Measurements from ENCODE around the gene PDGFA.

PDGFA gene

DNA sequence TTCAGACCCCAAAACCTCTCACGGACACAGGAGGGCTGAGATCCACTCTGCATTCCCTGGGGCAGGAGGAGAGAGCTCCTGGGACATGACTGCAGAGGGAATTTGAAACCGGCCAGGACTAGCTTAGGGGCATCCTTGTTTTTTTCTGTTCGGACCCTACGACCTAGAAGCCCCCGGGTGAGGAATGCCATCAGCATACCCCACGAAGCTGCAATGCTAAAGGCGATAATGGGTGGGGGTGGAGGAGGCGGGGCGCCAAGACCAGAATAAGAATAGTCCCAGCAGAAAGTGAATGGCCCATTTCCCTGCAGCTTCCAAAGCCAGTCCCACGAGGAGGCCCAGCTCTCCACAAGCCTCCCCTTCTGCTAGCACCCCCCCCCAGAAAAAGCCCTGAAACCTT lies 4.0 kb downstream of the PDGFA start:
- no peak for DNase-seq

DNA sequence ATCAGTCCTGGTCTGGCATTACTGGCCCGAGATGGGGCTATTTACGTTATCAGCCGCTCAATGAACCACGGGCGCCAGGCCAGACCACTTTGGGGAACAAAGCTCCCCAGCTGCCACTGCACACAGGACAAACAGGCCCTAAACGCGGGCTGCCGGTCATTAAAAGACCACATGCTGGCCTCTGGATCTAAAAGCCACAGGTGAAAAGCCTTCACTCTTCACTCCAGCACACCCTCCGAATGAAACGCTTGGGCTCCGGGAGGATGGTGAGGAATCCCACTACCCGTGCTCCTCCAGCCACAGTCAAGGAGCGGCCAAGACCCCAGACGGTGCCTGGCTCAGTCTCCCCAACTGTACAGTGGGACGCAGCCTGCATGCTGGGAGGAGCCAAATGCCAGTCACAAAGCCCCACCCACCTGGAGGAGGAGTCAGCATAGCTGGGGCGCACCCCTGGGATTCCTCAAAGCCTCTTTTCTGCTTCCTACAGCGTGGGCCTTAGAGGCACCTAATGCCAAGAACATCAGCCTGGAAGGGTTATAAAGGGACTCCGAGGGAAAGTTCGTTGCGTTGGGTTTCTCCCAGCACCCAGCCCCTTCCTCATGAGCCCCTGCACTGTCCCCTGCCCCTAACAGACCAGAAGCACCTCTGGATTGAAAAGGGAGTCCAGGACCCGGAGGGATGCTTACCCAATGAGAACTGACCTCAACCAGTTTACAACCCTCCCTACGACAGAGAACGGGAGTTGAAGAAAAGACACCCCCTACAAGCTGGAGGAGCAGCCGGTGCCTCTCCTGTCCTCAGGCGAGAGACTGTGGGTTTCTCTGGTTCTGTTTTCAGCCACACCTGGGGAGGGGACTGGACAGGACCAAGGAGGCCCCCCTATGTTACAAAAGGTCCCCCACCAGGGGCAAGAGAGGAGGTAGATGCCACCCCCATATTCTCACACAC lies 4.7 kb downstream of the PDGFA start:
- no peak for DNase-seq

DNA sequence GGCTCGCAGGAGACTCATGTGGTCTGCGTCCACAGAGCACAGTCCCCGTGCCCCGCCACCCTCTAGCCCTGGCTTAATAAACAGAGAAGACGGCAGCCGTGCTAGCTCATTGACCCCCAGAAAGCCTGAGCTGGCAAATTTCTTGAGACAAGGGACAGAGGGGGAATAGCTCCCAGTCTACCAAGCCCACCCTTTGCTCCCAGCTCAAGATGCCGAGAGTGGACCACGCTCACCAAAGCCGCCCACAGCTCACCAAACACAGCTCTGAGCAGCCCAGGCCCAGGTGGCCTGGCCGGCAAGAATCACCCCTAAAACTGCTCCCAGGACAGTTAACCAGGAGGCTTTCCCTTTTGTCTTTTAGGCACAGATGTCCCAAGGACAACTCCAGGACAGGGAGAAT lies 5.4 kb downstream of the PDGFA start:
- no peak for DNase-seq

DNA sequence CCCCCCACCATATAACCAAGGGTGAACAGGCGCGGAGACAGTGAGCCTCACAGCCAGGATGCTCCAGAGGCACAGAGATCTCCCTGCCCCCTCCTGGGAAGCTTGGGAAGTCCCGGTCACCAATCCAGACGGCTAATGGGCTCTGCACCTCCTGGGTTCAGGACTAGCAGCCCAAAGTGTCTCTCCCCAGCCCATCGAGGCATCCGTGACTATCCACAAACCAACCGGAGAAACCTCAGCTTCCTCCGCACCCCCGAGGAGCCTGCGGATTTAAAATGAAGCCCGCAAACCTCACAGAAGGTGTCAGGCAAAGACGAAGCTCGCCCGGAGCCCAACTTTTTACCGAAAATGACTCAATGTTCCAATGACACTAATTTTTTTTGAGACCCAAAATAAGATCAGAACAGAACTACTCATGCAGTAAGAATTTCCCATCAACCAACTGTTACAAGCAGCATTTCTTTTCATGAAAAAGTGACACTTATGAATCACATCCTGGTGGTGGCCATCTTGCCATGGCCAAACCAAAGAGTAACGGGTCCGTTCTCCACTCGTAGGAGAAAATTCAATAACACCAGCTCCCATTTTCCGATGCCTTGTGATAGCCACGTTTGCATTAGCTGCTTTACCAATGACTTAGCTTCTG lies 6.0 kb downstream of the PDGFA start:
- no peak for DNase-seq

DNA sequence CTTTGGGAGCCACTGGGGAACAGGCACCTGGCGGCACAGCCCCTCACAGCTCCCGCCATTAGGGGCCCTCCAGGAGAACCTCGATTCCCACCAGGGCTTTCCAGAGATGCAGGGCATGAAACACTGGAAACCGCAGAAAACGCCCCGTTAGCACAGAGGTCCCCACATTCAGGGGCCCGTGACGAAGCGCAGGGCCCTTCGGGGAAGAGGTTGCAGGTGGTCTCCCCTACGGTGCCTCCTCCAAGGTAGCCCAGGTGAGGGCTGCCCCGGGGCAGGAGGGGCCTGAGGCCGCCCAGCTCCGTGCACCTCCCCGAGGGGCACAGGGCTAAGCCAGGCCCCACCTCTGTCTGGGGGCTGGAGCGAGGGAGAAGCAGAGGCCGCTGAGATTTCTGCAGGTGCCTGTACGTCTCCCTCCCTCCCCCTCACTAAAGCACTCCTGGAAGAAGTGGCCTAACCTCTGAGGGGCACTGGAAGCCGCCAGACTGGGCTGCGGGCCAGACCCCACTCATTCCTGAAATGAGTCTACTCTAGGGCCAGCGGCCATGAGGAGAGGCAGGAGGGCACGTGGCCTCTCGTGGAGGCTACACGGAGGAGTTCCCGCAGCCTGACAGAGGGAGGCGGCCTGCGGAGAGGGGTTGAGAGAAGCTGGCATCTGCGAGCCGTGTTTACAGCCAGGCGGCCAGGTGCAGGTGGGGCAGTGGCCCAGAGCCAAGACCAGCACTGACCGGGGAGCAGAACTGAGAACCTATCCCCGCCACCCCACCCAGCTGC lies 6.9 kb downstream of the PDGFA start:
- DNase-seq: no peak

DNA sequence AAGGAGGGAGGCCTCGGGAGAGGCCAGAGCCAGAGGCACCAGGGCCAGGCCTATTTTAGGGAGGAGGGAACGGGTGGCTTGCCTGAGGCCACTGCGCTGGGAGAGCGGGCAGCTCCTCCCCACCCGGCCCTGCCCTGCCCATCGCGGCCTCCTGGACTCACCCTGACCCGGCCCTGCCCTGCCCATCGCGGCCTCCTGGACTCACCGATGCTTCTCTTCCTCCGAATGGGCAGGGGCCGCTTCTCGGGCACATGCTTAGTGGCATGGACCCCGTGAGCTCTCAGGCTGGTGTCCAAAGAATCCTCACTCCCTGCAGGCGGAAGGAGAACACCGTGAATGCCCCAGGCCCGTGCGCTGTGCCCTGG lies 7.5 kb downstream of the PDGFA start:
- DNase-seq: no peak

DNA sequence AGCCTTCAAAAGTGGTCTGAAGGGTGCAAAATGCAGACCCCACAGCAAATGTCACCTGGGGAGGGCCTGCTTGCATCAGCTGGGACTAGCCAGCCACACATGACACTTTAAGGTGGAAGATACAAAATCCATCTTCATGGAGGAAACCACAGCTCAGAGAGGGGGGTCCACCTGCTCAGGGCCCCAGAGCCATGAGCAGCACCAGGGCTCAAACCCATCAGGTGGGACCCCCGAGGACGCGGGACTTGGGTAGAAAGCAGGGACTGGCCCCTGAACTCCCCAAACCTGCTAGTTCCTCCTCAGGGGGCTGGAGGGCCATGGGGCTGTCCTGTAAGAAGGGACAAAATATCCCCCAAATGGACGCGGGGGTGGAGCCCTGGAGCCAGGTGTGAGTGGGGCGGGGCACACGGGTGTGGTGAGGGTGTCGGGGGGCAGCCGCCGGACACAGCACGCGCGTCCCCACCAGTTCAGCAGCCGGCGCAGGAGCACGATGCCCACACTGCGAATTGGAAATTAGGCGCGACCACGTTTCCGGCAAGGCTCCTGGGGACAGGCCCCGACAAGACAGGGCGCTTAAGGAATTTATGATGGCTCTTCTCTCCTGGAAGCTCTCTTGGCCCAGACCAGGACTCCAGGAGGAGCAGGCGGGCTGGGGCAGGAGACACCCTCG lies 8.0 kb downstream of the PDGFA start:
- DNase-seq: no peak

DNA sequence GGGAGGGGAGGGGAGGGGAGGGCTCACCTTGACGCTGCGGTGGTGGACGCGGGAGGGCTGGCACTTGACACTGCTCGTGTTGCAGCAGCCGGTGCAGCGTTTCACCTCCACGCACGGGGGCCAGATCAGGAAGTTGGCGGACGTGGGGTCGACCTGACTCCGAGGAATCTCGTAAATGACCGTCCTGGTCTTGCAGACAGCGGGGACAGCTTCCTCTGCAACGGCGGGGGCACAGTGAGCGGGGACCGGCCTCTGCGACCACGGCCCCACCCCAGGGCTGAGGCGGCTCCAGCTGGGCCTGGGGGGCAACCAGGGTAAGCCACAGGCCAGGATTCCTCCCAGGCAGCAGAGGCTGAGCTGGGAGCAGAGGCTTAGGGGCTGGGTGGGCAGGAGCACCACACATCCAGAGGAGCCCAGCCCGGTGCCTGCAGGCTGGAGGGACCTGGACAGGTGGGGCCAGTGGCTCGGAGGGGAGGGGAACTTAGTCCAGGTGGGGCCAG lies 8.8 kb downstream of the PDGFA start:
- DNase-seq: no peak

DNA sequence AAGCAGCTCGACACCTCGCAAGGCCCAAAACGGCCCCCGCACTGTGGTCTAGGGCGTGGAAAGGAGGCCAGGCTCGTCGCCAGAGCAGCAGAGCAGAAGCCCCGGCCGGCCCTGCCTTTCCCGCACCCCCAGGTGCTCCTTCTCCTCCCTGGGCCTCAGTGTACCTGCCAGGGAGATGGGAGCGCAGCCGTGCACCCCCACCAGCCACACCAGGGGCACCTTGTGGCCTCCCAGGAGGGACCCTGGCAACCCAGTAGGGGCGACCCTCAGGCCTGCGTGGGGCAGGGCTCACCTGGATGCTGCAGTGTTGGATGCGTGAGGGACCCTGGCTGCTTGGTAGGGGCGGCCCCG lies 9.5 kb downstream of the PDGFA start:
- DNase-seq: no peak

DNA sequence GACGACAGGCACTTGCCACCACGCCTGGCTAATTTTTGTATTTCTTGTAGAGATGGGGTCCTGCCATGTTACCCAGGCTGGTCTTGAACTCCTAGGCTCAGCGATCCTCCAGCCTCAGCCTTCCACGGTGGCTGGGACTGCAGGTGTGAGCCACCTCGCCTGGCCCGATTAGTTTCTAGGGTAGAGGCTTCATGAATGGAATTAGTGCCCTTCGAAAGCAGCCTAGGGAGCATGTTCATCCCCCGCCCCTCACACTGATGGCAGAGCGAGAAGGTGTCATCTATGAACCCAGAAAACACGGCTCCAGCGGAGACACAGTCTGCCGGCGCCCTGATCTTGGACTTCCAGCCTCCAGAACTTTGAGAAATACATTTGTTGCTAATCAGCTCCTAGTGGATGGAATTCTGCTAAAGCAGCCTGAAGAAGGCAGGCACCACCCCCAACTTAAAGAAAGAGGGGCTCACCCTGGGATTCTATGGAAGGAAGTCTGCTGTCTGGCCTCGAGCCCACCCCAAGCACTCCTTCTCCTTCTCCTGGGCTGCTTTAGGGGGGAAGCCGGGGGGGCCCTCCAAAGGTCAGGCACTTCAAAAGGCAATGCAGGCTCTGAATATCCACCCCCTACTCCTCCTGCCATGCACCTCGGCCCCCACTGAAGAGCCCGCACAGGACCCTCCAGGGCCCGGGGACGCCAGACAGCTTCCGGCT lies 10.1 kb downstream of the PDGFA start:
- DNase-seq: no peak

DNA sequence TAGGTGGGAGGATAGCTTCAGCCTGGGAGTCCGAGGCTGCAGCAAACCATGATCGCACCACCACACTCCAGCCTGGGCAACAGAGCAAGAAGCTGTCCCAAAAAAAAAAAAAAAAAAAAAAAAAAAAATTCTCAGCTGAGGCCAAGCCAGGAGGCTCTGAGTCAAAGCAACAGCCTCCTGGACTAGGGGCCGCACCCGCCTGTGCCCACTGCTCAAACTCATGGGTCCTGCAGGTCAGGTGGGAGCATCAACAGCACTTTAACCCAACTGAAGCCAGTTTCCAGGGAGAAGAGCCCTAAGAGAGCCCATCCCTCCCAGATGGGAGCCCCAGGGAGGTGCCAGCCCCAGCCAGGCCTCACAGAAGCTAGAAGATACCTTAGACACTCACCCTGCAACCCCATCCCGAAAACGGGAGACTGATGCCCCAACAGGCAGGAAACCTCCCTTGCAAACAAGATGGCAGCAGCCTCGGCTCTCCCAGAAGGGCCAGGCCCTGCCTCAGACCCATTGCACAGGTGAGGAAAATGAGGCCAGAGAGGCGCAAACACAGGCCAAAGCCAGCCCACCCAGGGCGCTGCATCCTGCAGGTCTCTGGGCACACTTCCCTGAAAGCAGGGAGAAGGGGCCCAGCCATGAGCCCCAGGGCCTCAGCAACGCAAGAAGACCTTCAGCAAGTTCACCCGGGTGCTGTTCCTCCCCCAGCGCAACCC lies 11.0 kb downstream of the PDGFA start:
- DNase-seq: no peak

DNA sequence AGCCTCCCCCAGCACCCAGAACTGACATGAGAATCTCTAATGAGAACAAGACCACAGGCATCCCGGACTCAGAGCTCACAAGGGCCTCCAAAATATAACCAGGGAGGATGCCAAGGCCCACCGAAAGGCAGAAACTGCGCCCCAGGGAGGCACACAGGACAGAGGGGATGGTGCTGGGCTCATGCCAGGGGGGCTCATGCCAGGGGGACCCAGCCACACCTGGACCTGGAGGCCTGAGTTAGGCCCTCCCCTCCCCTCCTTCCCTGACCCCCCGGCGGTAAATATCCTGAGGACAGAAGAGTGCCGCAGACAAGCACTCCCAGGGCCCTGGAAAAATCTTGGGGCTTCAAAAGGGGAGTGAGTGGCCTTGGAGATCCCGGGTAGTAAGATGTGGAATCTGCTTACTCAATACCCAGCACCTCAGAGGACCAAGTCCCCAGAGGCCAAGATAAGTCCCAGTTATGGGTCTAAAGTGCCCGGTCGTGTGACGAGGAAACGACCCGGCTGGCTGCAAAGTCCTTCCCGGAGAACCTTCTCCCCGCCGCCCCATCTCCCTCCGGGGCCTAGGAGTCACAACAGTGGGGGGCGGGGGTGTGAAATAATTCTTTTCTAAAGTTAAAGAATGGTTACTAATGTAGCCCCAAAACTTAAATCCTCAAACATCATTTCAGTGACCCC lies 11.9 kb downstream of the PDGFA start:
- DNase-seq: no peak

DNA sequence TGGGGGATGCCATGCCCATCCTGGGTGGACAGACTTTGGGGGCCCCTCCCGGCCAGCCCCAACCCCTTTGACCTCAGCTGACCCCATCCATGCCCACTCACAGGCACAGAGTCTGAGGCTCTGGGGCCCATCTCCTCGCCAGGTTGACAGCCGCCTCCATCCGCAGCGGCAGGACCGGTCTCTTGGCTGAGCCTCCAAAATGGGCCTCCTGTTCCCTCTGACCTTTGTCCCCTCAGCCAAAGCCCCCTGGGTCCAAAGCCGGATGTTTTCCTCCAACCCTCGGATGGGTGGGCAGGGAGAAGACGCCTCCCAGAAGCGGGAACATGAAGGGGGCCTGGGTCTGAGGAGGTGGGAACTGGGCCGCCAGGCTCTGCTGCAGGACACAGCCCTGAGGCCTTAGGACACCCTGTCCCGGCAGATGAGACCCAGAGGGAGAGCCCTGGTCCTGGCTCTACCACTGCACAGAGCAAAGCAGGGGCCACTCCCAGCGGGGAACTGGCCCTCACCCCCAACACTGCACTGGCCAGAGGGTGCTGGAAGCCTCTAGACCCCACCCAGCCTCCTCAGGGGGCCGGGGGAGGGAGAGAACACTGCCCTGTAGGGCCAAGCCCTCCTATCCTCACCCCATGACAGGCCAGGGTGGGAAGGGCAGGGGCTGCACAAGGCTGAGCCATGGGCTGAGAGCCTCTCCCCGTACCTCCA lies 12.6 kb downstream of the PDGFA start:
- DNase-seq: no peak

DNA sequence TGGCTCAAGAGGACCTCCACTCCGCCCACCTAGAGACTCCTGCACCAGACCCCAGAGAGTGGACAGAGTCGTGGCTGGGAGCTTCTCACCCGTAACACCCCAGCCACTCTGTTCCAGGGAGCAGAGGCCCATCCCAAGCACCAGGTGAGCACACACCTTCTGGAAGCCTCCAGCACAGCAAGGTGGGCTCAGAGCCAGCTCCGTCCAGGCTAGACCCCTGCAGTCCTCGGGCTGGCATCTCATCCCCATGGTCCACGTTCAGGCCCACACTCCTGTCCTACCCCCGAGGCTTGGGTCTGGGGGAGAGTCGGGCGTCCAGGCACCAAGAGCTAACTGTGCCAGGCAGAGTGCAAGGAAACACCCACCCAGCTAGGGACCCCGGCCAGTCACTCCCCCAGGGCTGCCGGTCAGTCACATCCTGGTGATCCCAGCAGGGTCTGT lies 13.2 kb downstream of the PDGFA start:
- no peak for DNase-seq

DNA sequence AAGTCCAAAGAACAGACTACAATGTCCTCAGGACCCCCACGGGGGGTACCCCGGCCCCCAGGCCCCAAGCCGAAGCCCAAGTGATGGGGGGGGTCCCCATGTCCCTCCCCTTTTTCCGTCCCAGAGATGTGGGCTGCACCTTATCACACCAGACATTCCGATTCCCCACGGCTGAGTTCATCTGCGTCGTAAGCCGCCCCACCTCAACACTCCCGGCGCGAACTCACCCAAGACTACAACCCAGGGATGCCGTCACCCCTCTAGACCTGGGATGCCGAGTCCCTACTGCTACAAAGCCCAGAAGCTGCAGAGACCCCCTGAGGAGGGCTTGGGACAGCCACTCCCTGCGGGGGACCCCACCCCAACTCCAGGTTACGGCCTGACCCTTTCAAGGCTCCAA lies 14.5 kb downstream of the PDGFA start:
- no peak for DNase-seq

DNA sequence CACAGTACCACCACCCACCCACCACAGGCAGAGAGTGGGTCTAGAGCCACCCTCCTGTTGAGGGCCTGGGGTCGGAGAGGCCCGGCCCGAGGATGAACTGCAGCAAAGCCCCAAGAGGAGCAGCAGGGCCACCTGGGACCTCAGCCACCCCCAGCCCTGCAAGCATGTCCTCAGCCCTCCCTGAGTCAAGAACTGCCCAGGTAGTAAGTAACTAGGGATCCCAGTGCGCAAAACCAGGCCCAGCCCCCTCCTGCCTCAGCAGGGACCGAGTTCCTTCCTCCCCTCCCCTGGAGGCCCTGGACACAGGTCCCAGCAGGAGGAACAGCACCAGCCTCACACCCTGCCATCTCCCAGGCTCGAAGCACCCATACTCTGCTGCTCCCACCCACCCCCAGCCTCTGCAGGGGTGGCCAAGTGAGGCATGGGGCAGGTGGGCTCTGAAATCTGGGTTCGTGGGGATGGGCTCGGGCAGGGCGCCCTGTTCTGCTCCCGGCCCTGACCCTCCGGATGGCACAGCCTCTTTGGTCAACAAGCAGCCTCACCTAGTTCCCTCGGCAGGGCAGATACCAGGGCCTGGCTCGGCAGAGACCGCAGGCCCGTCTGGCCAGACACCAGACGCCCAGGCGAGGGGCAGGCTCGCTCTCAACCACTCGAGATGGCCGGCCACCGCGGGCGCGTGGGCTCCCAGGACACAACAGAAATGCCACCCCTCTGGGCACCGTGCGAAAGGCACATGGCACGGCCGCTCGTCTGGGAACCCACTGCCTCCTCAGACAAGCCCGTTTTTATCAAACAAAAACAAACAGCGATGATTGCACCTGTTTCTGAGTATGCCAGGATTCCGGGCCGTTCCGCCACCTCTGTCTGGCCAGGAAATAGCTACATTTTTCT lies 15.2 kb downstream of the PDGFA start:
- no peak for DNase-seq

DNA sequence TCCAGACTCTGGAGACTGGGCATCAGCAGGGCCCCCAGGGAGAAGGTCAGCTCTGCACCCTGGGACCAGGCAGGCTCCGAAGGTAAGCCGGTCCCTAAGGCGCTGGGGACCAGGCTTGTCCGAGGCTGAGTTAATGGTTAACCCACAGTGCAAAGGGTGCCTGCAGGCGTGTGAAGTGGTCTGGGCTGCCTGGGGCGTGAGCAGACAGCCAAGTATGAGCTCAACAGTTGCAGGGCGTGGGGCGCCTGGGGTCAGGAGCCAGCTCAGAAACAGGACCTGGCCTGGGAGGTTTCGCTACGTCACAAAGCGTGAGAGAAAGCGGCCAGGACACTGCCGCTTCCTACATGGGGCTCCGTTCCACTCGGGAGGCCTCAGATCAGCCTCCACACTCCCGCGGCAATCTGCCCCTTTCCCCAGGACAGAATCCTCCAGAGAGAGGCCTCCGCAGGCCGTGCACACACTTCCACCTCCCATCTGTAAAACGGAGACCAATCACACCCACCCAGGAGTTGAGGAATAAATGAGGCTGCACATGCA lies 16.0 kb downstream of the PDGFA start:
- DNase-seq: no peak

DNA sequence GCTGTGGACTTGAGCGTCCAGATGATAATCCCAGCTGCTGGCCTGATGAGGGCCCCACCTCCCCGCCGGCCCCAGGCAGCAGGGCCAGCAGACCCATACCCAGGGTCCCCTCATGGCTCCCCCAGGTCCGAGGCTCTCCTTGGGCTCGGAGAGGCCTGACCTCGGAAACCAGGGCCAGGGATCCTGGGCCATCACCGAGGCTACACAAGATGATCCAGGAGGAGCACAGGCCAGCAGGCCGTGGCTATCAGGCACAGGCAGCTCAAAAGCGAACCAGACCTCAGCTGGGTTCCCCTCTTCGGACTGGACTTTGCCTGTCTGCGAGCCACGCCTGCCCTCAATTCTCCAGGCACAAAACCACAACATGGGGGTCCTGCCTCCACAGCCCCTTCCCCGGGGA lies 17.4 kb downstream of the PDGFA start:
- no peak for DNase-seq

DNA sequence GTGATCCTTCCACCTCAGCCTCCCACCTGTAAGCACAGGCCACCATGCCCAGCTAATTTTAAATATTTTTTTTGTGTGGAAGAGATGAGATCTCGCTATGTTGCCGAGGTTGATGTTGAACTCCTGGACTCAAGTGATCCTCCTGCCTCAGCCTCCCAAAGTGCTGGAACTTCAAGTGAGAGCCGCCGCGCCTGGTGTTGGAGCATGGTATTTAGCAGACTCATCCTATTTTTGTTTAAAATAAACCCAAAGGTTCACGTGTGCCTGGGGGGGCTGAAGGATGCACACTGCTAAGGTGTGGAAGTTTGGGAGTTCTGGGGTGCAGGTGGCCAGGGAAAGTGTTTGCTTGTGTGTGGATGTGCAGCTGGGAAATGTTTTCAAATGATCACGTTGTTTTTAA lies 18.1 kb downstream of the PDGFA start:
- DNase-seq: no peak

Measured in suppressor macrophage treated with lipopolysaccharide for 4 hours (primary cell).